H1 (cell line): ENCODE results near the gene PEAK1. TPM values are rescaled to one million over a fixed set of nuclear protein-coding genes. Genes with fewer than 3 reads are reported as not detected.

Source experiments
- CTCF ChIA-PET: fragments of 300-600 bp; sonication (Branson Sonifier 250); formaldehyde crosslinking; loops from one replicate; lab custom pipeline; 2021; ENCODE audit not compliant: partially characterized antibody; lab: Charles Lee
- POLR2A ChIA-PET: fragments of 300-600 bp; sonication (Branson Sonifier 250); formaldehyde crosslinking; loops from one replicate; lab custom pipeline; 2021; ENCODE audit warnings: inconsistent platforms; ENCODE audit not compliant: partially characterized antibody; lab: Charles Lee
- DNase-seq, 2 experiments: peaks; one replicate each; pipeline versions ENCODE4 v3.0.0 to v3.0.0-alpha.2; 2010 to 2022; ENCODE audit warnings: low spot score in 2 of 2, low read depth in 1 of 2, mixed read lengths in 1 of 2
- FAIRE-seq: peaks from 2 replicates; lab custom pipeline; 2011; peaks lifted over from hg19 to GRCh38; lab: Jason Lieb, UNC
- H2AFZ ChIP-seq: 2 replicates; pipeline ENCODE4 v1.8.1; 2012; ENCODE audit warnings: low read length, inconsistent platforms
- H2AK5ac ChIP-seq: 2 replicates; pipeline ENCODE4 v1.6.1; 2013; ENCODE audit warnings: low read depth, low read length
- H2BK120ac ChIP-seq: replicated peaks from 2 replicates; pipeline ENCODE3; 2013; ENCODE audit warnings: low read depth, low read length, inconsistent platforms
- H2BK12ac ChIP-seq: 2 replicates; pipeline ENCODE4 v1.6.1; 2013; ENCODE audit warnings: low read depth, low read length
- H2BK15ac ChIP-seq: 2 replicates; pipeline ENCODE4 v1.6.1; 2013; ENCODE audit warnings: low read length
- H2BK20ac ChIP-seq: 2 replicates; pipeline ENCODE4 v1.6.1; 2013; ENCODE audit warnings: low read length
- H2BK5ac ChIP-seq: 2 replicates; pipeline ENCODE4 v1.6.1; 2013; ENCODE audit warnings: low read depth, low read length
- H3K14ac ChIP-seq: 2 replicates; pipeline ENCODE4 v1.6.1; 2013; ENCODE audit warnings: inconsistent platforms; ENCODE audit not compliant: insufficient read length
- H3K18ac ChIP-seq: 2 replicates; pipeline ENCODE4 v1.6.1; 2013; ENCODE audit warnings: low read length; ENCODE audit errors: extremely low read depth
- H3K23ac ChIP-seq: 2 replicates; pipeline ENCODE4 v1.6.1; 2013; ENCODE audit warnings: inconsistent platforms; ENCODE audit not compliant: insufficient read length
- H3K23me2 ChIP-seq: 2 replicates; pipeline ENCODE4 v1.6.1; 2013; ENCODE audit warnings: low read depth, low read length
- H3K27ac ChIP-seq: 2 replicates; pipeline ENCODE4 v1.6.1; 2011; ENCODE audit warnings: low read depth, low read length, inconsistent platforms
- H3K27me3 ChIP-seq, 4 experiments: replicated peaks in 1 of 4; 1 replicate in 1 of 4; 2 replicates in 3 of 4; pipeline versions ENCODE4 v1.6.1 to v1.8.1; 2011 to 2013; ENCODE audit warnings: low read length in 3 of 4, mild to moderate bottlenecking in 3 of 4, inconsistent platforms in 2 of 4, mixed read lengths in 2 of 4, moderate library complexity in 1 of 4; ENCODE audit not compliant: control insufficient read depth in 3 of 4, insufficient read depth in 3 of 4; ENCODE audit errors: extremely low read depth in 1 of 4
- H3K36me3 ChIP-seq, 4 experiments: 2 replicates each; pipeline versions ENCODE4 v1.6.1 to v1.8.1; 2011 to 2013; ENCODE audit warnings: mild to moderate bottlenecking in 4 of 4, low read length in 3 of 4, moderate library complexity in 2 of 4, control low read depth in 1 of 4, inconsistent platforms in 1 of 4; ENCODE audit not compliant: insufficient read depth in 4 of 4, control insufficient read depth in 2 of 4
- H3K4ac ChIP-seq: replicated peaks from 2 replicates; pipeline ENCODE3; 2013; ENCODE audit warnings: low read length, low read depth, mixed read lengths, inconsistent platforms; ENCODE audit not compliant: insufficient read length
- H3K4me1 ChIP-seq, 4 experiments: replicated peaks in 1 of 4; 1 replicate in 1 of 4; 2 replicates in 3 of 4; pipeline versions ENCODE4 v1.6.1 to v1.8.1; 2011 to 2013; ENCODE audit warnings: low read length in 3 of 4, inconsistent platforms in 2 of 4, mixed read lengths in 1 of 4; ENCODE audit not compliant: insufficient read depth in 4 of 4, control insufficient read depth in 3 of 4
- H3K4me2 ChIP-seq, 2 experiments: 2 replicates each; pipeline versions ENCODE4 v1.6.1 to v1.8.1; 2011 to 2013; ENCODE audit warnings: low read depth in 2 of 2, low read length in 2 of 2, control low read depth in 1 of 2, inconsistent platforms in 1 of 2, mild to moderate bottlenecking in 1 of 2; ENCODE audit not compliant: insufficient read depth in 1 of 2
- H3K4me3 ChIP-seq, 4 experiments: fragments of 200-600, 300-600 bp in 1 of 4; sonication (generic), shearing (Covaris generic), sonication (Bioruptor Twin) in 1 of 4; 2 replicates each; pipeline versions ENCODE4 v1.5.1 to v1.8.1; 2011 to 2016; ENCODE audit warnings: low read length in 4 of 4, low read depth in 3 of 4, control low read depth in 2 of 4, inconsistent platforms in 2 of 4, mild to moderate bottlenecking in 2 of 4, mixed read lengths in 1 of 4, moderate library complexity in 1 of 4; ENCODE audit not compliant: insufficient read depth in 2 of 4; ENCODE audit errors: extremely low read depth in 1 of 4
- H3K56ac ChIP-seq: replicated peaks from 2 replicates; pipeline ENCODE3; 2013; ENCODE audit warnings: low read depth, mild to moderate bottlenecking, mixed read lengths, low read length, inconsistent platforms; ENCODE audit not compliant: insufficient read length
- H3K79me1 ChIP-seq: 2 replicates; pipeline ENCODE4 v1.6.1; 2013; ENCODE audit warnings: low read depth, low read length, control low read depth
- H3K79me2 ChIP-seq, 2 experiments: 2 replicates each; pipeline versions ENCODE4 v1.6.1 to v1.8.1; 2012 to 2013; ENCODE audit warnings: low read length in 2 of 2, mild to moderate bottlenecking in 2 of 2, inconsistent platforms in 1 of 2; ENCODE audit not compliant: insufficient read depth in 2 of 2, control insufficient read depth in 1 of 2
- H3K9ac ChIP-seq, 4 experiments: replicated peaks in 1 of 4; 1 replicate in 1 of 4; 2 replicates in 3 of 4; pipeline versions ENCODE4 v1.6.1 to v1.8.1; 2011 to 2013; ENCODE audit warnings: low read depth in 3 of 4, low read length in 3 of 4, control low read depth in 2 of 4, mild to moderate bottlenecking in 2 of 4, moderate library complexity in 2 of 4, inconsistent platforms in 1 of 4; ENCODE audit errors: extremely low read depth in 1 of 4
- H3K9me3 ChIP-seq, 2 experiments: 2 replicates each; pipeline versions ENCODE4 v1.6.1 to v1.8.1; 2012 to 2013; ENCODE audit warnings: mild to moderate bottlenecking in 2 of 2, moderate library complexity in 2 of 2, control low read depth in 1 of 2, inconsistent platforms in 1 of 2, low read depth in 1 of 2, low read length in 1 of 2, mixed read lengths in 1 of 2; ENCODE audit not compliant: insufficient read depth in 2 of 2
- H4K20me1 ChIP-seq, 2 experiments: replicated peaks in 1 of 2; 2 replicates each; pipeline versions ENCODE3 to v1.8.1; 2011 to 2013; ENCODE audit warnings: inconsistent platforms in 2 of 2, low read length in 2 of 2, mild to moderate bottlenecking in 1 of 2; ENCODE audit not compliant: insufficient read depth in 2 of 2, control insufficient read depth in 1 of 2
- H4K5ac ChIP-seq: 2 replicates; pipeline ENCODE4 v1.6.1; 2013; ENCODE audit warnings: low read length, low read depth, mixed read lengths, inconsistent platforms; ENCODE audit not compliant: insufficient read length
- H4K8ac ChIP-seq: 2 replicates; pipeline ENCODE4 v1.8.0; 2013; ENCODE audit warnings: mild to moderate bottlenecking, moderate library complexity, low read length, inconsistent platforms; ENCODE audit not compliant: insufficient read depth; ENCODE audit errors: extremely low read depth
- H4K91ac ChIP-seq: replicated peaks from 2 replicates; pipeline ENCODE3; 2013; ENCODE audit warnings: low read length, mixed read lengths, inconsistent platforms; ENCODE audit not compliant: insufficient read length
- CBX8 ChIP-seq: fragments of 300-800, 300-1000 bp; sonication (generic); IDR thresholded peaks from 2 replicates; pipeline ENCODE4 v1.7.1; 2016; ENCODE audit warnings: low read depth, low read length, borderline replicate concordance
- CHD2 ChIP-seq: IDR thresholded peaks from 2 replicates; pipeline ENCODE4 v1.6.1; 2012; ENCODE audit warnings: low read length, improper control_type of control experiment
- CREB1 ChIP-seq: IDR thresholded peaks from 2 replicates; pipeline ENCODE4 v1.6.1; 2012; ENCODE audit warnings: inconsistent platforms
- GTF2F1 ChIP-seq: IDR thresholded peaks from 2 replicates; pipeline ENCODE4 v1.6.1; 2012; ENCODE audit warnings: low read depth, low read length, improper control_type of control experiment, borderline replicate concordance
- HDAC2 ChIP-seq, 2 experiments: fragments of 300-600 bp in 1 of 2; sonication (generic) in 1 of 2; IDR thresholded peaks; 2 replicates each; pipeline ENCODE4 v1.6.1; 2011 to 2012; ENCODE audit warnings: low read depth in 2 of 2, low read length in 2 of 2, mild to moderate bottlenecking in 2 of 2, moderate library complexity in 2 of 2, borderline replicate concordance in 1 of 2, inconsistent platforms in 1 of 2
- JUND ChIP-seq: IDR thresholded peaks from 2 replicates; pipeline ENCODE4 v1.6.1; 2011; ENCODE audit warnings: mild to moderate bottlenecking, improper control_type of control experiment, low read length
- POLR2A ChIP-seq, 2 experiments: IDR thresholded peaks; 1 replicate in 1 of 2; 2 replicates in 1 of 2; pipeline ENCODE4 v1.6.1; 2011; ENCODE audit warnings: low read depth in 2 of 2, low read length in 2 of 2, mild to moderate bottlenecking in 2 of 2; ENCODE audit errors: control extremely low read depth in 1 of 2
- SP2 ChIP-seq: IDR thresholded peaks from 2 replicates; pipeline ENCODE4 v1.6.1; 2012; ENCODE audit warnings: mild to moderate bottlenecking, low read length, inconsistent platforms
- SUZ12 ChIP-seq: fragments of 200-600 bp; sonication (generic); IDR thresholded peaks from 2 replicates; pipeline ENCODE4 v1.6.1; 2012; ENCODE audit warnings: mild to moderate bottlenecking, inconsistent platforms, low read length, moderate library complexity, mixed read lengths
- TEAD4 ChIP-seq: IDR thresholded peaks from 2 replicates; pipeline ENCODE4 v1.6.1; 2012; ENCODE audit warnings: low read depth, low read length, inconsistent platforms, mixed read lengths
- WGBS, 2 experiments: shearing (Covaris generic) in 1 of 2; methylation state at CpG; one replicate each; pipeline versions ENCODE4 v1.1.6 to v1.1.7; 2013 to 2015; ENCODE audit warnings: low lambda C conversion rate in 2 of 2, mixed read lengths in 2 of 2, inconsistent platforms in 1 of 2, low coverage in 1 of 2, missing lambda C conversion rate in 1 of 2; ENCODE audit not compliant: insufficient replicate concordance in 2 of 2, insufficient coverage in 1 of 2, insufficient read length in 1 of 2; ENCODE audit errors: extremely low coverage in 1 of 2, missing lambda C conversion rate in 1 of 2; 5-methylcytosine and 5-hydroxymethylcytosine counted together
- polyA plus RNA-seq, 7 experiments: library from polyadenylated mRNA; depleted of rRNA in 3 of 7; stranded (reverse) in 5 of 7; unstranded in 2 of 7; fragments of >200 nt in 5 of 7; fragments of 200-250 nt in 2 of 7; gene quantifications; 1 replicate in 5 of 7; 2 replicates in 1 of 7; 4 replicates in 1 of 7; pipeline versions ENCODE4 v1.2.1 to v1.2.3, GENCODE V29; 2011 to 2013; ENCODE audit warnings: missing spikeins in 2 of 7, mixed read lengths in 2 of 7
- total RNA-seq: library from RNA; stranded (reverse); fragmentation: NEBNext Ultra II Directional; extraction: Animal tissue kit (Norgen Biotek cat#: 25700); gene quantifications from 2 replicates; pipeline ENCODE4 v1.2.1, GENCODE V29; 2021
- TF ChIP-seq, protein P1 (sequence below), 3 experiments: IDR thresholded peaks; 1 replicate in 2 of 3; 2 replicates in 1 of 3; pipeline versions ENCODE4 v1.5.1 to v1.6.1; 2011; ENCODE audit warnings: low read length in 3 of 3, mild to moderate bottlenecking in 3 of 3, inconsistent platforms in 2 of 3, low read depth in 1 of 3, moderate library complexity in 1 of 3; ENCODE audit not compliant: insufficient read depth in 1 of 3; ENCODE audit errors: control extremely low read depth in 1 of 3

Gene PEAK1
- total and polyA plus RNA-seq, 2 of the 8 experiments (the other 6 are each of a cell fraction or from before 2014, with no cell fraction given) = 8.8 to 44.8 TPM

DNA sequence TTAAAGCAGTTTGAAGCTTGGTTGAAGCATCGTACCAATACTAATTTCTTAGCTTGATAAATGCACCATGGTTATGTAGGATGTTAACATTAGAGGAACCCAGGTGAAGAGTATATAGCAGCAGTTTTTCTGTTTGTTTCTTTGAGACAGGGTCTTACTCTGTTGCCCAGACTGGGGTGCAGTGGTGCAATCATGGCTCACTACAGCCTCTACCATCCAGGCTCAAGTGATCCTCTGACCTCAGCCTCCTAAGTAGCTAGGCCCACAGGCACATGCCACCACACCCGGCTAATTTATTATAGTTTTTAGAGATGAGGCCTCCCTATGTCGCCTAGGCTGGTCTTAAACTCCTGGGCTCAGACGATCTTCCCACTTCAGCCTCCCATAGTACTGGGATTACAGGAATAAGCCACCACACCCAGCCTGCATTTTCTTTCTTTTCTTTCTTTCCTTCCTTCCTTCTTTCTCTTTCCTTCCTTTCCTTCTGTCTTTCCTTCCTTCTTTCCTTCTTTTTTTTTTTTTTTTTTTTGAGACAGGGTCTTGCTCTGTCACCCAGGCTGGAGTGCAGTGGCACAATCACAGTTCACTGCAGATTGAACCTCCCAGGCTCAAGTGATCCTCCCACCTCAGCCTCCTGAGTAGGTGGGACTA, 6.1 kb downstream of the PEAK1 start:
- Histone ChIP-seq H2AFZ (no peak overlapping the region), H2BK120ac (no peak overlapping the region), H4K8ac (no peak overlapping the region), H2AK5ac (no peak overlapping the region), H3K18ac (no peak overlapping the region), H3K4ac (no peak overlapping the region), H3K79me1 (peaks cover 2% of the 10 kb centered on the region; the same call in 1 of the 2 replicates), H3K9ac (no peak overlapping the region), H3K79me2 (peaks cover 0 to 98% of the 10 kb centered on the region in 2 experiments; a peak in 3 of 4 replicates), H3K27ac (no peak overlapping the region), H2BK5ac (no peak overlapping the region), H3K27me3 (no peaks in the 10 kb centered on the region), H2BK20ac (no peak overlapping the region), H4K20me1 (peaks cover 13 to 17% of the 10 kb centered on the region in 2 experiments), H3K36me3 (no peaks in the 10 kb centered on the region; a peak in 1 of 8 replicates), H4K91ac (no peak overlapping the region), H3K56ac (no peak overlapping the region), H4K5ac (no peak overlapping the region), H2BK12ac (no peak overlapping the region), H3K4me1 (peaks cover 0 to 19% (median 8%) of the 10 kb centered on the region in 4 experiments; a peak in 6 of 7 replicates), H3K14ac (no peak overlapping the region), H3K23ac (no peak overlapping the region), H3K9me3 (no peaks in the 10 kb centered on the region), H3K23me2 (peaks cover 5% of the 10 kb centered on the region; the same call in 1 of the 2 replicates), H3K4me3 (no peak overlapping the region), H2BK15ac (no peak overlapping the region), H3K4me2 (no peak overlapping the region)
- CTCF ChIA-PET = interaction anchor here (0.6 to 1.8 kb wide), 2 partner anchors 32 to 83 kb away, joined by 3 to 4 read pairs; no protein-coding TSS in a partner anchor
- DNase-seq = no peak
- POLR2A ChIA-PET = interaction anchor here (0.6 to 1.5 kb wide), 2 partner anchors 8 to 25 kb away, joined by 3 to 7 read pairs; no protein-coding TSS in a partner anchor
- FAIRE-seq = no peak
- 92% methylated on average over 4 of the region's 4 CpGs; no CpG with 5 or more reads in 1 of the 2 experiments for WGBS, 2 experiments
- TF ChIP-seq TEAD4 (no peak), POLR2A (IDR thresholded peaks at IDR 0.05; ENCODE audit: control extremely low read depth in 1 of 2, low read depth in 2 of 2, low read length in 2 of 2) (no peak), HDAC2 (IDR thresholded peaks at IDR 0.05; ENCODE audit: borderline replicate concordance in 1 of 2, low read depth in 2 of 2, low read length in 2 of 2) (no peak), SP2 (no peak), GTF2F1 (no peak), CBX8 (no peak), SUZ12 (no peak), CREB1 (no peak), JUND (no peak), CHD2 (no peak)
- TF ChIP-seq, protein P1, sequence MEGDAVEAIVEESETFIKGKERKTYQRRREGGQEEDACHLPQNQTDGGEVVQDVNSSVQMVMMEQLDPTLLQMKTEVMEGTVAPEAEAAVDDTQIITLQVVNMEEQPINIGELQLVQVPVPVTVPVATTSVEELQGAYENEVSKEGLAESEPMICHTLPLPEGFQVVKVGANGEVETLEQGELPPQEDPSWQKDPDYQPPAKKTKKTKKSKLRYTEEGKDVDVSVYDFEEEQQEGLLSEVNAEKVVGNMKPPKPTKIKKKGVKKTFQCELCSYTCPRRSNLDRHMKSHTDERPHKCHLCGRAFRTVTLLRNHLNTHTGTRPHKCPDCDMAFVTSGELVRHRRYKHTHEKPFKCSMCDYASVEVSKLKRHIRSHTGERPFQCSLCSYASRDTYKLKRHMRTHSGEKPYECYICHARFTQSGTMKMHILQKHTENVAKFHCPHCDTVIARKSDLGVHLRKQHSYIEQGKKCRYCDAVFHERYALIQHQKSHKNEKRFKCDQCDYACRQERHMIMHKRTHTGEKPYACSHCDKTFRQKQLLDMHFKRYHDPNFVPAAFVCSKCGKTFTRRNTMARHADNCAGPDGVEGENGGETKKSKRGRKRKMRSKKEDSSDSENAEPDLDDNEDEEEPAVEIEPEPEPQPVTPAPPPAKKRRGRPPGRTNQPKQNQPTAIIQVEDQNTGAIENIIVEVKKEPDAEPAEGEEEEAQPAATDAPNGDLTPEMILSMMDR (IDR thresholded peaks at IDR 0.05; ENCODE audit: control extremely low read depth in 1 of 3, insufficient read depth in 1 of 3, low read depth in 1 of 3, low read length in 3 of 3) = no peak
